WERI-Rb-1 (cell line): ENCODE data around the gene TMEM11.

ENCODE experiments used
- DNase-seq: peaks from one replicate; pipeline ENCODE4 v3.0.0-alpha.2; 2020
- H3K27ac ChIP-seq: fragments of 250-450 bp; sonication (Bioruptor Pico); 2 replicates; pipeline ENCODE4 v1.5.1; 2020; ENCODE audit warnings: mild to moderate bottlenecking, moderate library complexity
- H3K27me3 ChIP-seq: fragments of 250-450 bp; sonication (Bioruptor Pico); 2 replicates; pipeline ENCODE4 v1.5.1; 2021; ENCODE audit warnings: mild to moderate bottlenecking, low read depth, moderate library complexity; ENCODE audit not compliant: insufficient read depth, severe bottlenecking
- H3K36me3 ChIP-seq: fragments of 250-450 bp; sonication (Bioruptor Pico); 2 replicates; pipeline ENCODE4 v1.5.1; 2020; ENCODE audit warnings: mild to moderate bottlenecking, moderate library complexity
- H3K4me3 ChIP-seq: 2 replicates; pipeline ENCODE4 v1.5.1; 2011; ENCODE audit warnings: low read depth, mild to moderate bottlenecking, control low read depth, low read length
- H3K9me3 ChIP-seq: fragments of 250-450 bp; sonication (Bioruptor Pico); 2 replicates; pipeline ENCODE4 v1.5.1; 2021; ENCODE audit warnings: mild to moderate bottlenecking, moderate library complexity; ENCODE audit not compliant: severe bottlenecking
- TF ChIP-seq, protein P1 (sequence below): IDR thresholded peaks from 2 replicates; pipeline ENCODE4 v1.5.1; 2011; ENCODE audit warnings: low read depth, mild to moderate bottlenecking, control low read depth, inconsistent platforms, low read length

The TMEM11 gene

DNA sequence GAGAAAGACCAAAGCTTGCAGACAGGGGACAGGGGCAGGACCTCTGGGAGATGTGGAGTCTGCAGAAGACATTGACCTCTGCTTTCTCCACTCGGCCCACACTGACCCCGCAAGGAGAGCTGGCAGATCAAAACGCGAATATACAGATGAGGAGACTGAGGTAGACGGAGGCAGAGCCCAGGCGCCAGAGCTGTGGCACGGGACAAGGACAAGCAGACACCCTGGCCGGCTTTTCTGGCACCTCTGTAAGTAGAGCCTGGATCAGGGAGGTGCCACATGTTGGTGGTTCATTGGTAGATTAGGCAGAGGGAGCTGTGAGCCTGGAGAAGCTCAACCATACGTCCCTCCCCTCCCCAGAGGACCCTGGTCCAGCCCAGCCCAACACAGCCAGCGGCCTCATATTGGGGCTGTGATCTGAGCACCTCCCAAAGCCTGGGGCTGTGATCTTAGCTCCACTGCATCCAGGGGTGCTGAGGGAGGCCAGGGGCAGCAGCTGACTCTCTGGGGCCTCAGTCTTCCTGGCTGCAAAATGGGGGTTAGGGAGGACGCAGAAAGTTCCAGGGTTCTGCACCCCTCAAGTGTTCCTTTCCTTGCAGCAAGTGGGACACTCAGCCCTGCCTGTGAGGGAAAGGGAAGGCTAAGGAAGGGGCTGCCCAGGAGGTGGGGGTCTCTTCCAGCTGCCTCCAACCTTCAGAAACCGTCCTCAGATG, 35.3 kb upstream of the TMEM11 start:
- TF ChIP-seq, protein P1, sequence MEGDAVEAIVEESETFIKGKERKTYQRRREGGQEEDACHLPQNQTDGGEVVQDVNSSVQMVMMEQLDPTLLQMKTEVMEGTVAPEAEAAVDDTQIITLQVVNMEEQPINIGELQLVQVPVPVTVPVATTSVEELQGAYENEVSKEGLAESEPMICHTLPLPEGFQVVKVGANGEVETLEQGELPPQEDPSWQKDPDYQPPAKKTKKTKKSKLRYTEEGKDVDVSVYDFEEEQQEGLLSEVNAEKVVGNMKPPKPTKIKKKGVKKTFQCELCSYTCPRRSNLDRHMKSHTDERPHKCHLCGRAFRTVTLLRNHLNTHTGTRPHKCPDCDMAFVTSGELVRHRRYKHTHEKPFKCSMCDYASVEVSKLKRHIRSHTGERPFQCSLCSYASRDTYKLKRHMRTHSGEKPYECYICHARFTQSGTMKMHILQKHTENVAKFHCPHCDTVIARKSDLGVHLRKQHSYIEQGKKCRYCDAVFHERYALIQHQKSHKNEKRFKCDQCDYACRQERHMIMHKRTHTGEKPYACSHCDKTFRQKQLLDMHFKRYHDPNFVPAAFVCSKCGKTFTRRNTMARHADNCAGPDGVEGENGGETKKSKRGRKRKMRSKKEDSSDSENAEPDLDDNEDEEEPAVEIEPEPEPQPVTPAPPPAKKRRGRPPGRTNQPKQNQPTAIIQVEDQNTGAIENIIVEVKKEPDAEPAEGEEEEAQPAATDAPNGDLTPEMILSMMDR: no peak
- H3K36me3 ChIP-seq: no peaks in the 10 kb centered on the region
- H3K27me3 ChIP-seq: no peaks in the 10 kb centered on the region
- no peak overlapping the region for H3K4me3 ChIP-seq
- H3K9me3 ChIP-seq: no peaks in the 10 kb centered on the region
- DNase-seq: no peak
- no peak overlapping the region for H3K27ac ChIP-seq

DNA sequence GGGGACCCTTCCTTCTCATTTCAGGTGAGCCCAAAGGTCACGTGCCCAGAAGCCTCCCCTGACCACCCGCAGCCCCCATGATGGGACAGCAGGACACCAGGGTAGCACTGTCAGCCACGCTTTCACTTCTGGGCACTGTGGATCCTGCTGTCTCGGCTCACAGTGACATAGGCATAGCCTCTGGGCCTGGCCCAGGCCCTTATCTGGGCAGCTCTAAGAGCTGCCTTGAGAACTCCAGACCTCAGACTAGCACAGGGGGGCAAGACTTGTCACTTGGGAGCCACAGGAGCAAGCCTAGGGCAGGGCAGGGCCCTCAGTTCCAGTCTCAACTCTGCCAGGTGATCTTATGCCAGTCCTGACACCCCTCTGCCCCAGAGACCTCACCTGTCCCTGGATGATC, 34.5 kb upstream of the TMEM11 start:
- no peaks in the 10 kb centered on the region for H3K36me3 ChIP-seq
- no peak overlapping the region for H3K4me3 ChIP-seq
- TF ChIP-seq, protein P1: no peak
- H3K27ac ChIP-seq: no peak overlapping the region
- no peak for DNase-seq
- H3K9me3 ChIP-seq: no peaks in the 10 kb centered on the region
- no peaks in the 10 kb centered on the region for H3K27me3 ChIP-seq

DNA sequence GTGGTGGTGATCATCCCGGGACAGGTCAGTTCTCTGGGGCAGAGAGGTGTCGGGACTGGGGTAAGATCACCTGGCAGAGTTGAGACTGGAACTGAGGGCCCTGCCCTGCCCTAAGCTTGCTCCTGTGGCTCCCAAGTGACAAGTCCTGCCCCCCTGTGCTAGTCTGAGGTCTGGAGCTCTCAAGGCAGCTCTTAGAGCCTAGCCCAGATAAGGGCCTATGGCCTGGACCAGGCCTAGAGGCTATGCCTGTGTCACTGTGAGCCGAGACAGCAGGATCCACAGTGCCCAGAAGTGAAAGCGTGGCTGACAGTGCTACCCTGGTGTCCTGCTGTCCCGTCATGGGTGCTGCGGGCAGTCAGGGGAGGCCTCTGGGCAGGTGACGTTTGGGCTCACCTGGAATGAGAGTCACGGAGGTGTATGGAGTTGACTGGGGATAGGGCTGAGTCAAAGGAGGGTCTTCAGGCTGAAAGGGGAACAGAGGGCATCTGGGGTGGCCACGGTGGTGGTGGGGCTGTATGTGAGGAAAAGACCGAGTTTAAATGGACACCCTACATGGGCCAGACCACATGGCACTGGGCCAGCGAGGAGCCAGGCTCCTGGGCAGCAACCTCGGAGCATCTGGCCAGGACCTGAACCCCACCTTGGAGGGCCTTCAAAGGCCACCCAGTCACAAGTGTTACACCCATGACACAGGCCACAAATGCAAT, 33.7 kb upstream of the TMEM11 start:
- H3K36me3 ChIP-seq: no peaks in the 10 kb centered on the region
- TF ChIP-seq, protein P1: no peak
- H3K27me3 ChIP-seq: no peaks in the 10 kb centered on the region
- H3K9me3 ChIP-seq: no peaks in the 10 kb centered on the region
- H3K4me3 ChIP-seq: no peak overlapping the region
- DNase-seq: no peak
- no peak overlapping the region for H3K27ac ChIP-seq

DNA sequence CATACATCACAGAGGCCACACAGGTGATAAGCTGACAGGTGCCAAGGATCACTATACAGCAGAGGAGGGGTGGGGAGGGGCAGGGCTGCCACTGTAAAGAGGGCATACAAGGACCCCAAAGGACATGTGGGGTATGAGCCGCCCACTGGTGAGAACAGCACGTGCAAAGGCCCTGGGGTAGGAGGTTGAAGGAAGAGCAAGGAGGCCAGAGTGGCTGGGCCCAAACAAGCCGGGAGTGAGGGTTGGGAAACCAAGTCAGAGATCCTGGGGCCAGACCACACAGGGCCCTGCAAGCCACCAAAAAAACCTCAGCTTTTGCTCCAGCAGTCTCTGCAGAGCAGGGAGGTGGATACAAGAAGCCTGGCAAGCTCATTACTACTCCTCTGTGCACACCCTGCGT, 32.7 kb upstream of the TMEM11 start:
- no peak for DNase-seq
- no peaks in the 10 kb centered on the region for H3K36me3 ChIP-seq
- no peaks in the 10 kb centered on the region for H3K9me3 ChIP-seq
- H3K4me3 ChIP-seq: no peak overlapping the region
- no peak overlapping the region for H3K27ac ChIP-seq
- TF ChIP-seq, protein P1: no peak
- H3K27me3 ChIP-seq: no peaks in the 10 kb centered on the region

DNA sequence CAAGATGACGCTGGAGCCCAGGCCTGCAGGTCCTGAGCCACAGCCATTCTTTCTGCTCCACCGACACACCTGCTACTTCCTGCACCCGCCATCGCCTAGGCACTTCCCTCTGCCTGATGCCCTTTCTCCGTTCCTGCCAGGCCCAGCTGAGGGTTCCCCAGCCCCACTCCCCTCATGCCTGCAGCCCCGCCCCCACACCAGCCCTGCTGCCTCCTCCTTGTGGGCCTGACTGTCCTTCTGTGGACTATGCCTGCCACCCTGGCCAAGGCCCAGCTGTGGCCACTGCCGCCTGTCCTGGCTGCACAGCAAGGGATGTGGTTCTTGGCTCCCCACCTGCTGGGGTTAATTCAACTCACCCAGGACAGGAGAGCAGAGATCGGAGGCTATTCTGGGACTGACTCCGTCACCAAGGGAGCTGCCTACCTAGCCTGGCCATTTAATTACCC, 31.7 kb upstream of the TMEM11 start:
- TF ChIP-seq, protein P1: no peak
- no peaks in the 10 kb centered on the region for H3K9me3 ChIP-seq
- H3K4me3 ChIP-seq: no peak overlapping the region
- DNase-seq: no peak
- no peak overlapping the region for H3K27ac ChIP-seq
- H3K36me3 ChIP-seq: no peaks in the 10 kb centered on the region
- no peaks in the 10 kb centered on the region for H3K27me3 ChIP-seq
